Muscle of leg (tissue), 16 donors: ENCODE measurements around the gene LMOD1. TPM values are rescaled to one million over a fixed set of nuclear protein-coding genes. Genes with fewer than 3 reads are reported as not detected.

Experiments
- DNase-seq: peaks from one replicate; pipeline ENCODE4 v3.0.0; 2013
- H3K27ac ChIP-seq: one replicate; pipeline ENCODE4 v1.5.1; 2013; ENCODE audit warnings: mild to moderate bottlenecking, low read length, control low read depth
- H3K27me3 ChIP-seq: one replicate; pipeline ENCODE4 v1.6.1; 2013; ENCODE audit warnings: low read length; ENCODE audit not compliant: control insufficient read depth, insufficient read depth
- H3K36me3 ChIP-seq: one replicate; pipeline ENCODE4 v1.6.1; 2013; ENCODE audit warnings: low read length; ENCODE audit not compliant: control insufficient read depth, insufficient read depth
- H3K4me1 ChIP-seq: one replicate; pipeline ENCODE4 v1.6.1; 2013; ENCODE audit warnings: low read length; ENCODE audit not compliant: control insufficient read depth, insufficient read depth
- H3K4me3 ChIP-seq: one replicate; pipeline ENCODE4 v1.5.1; 2013; ENCODE audit warnings: low read length, control low read depth
- H3K9me3 ChIP-seq: replicated peaks from 2 replicates; pipeline ENCODE4 v1.6.1; 2013; ENCODE audit warnings: low read depth, low read length; ENCODE audit not compliant: control insufficient read depth
- WGBS: methylation state at CpG from one replicate; pipeline ENCODE4 v1.1.5; 2013; ENCODE audit warnings: missing lambda C conversion rate; ENCODE audit not compliant: insufficient coverage; 5-methylcytosine and 5-hydroxymethylcytosine counted together
- long read RNA-seq, 11 donors: transcript quantifications; one replicate each; lab custom pipeline, GENCODE V29; 2026
- polyA plus RNA-seq, 8 donors: library from polyadenylated mRNA; unstranded; fragments of 120-200 nt; gene quantifications; one replicate each; pipeline versions ENCODE4 v1.2.1 to v1.2.3, GENCODE V29; 2013; ENCODE audit warnings: inconsistent platforms in 1 of 8, low replicate concordance in 1 of 8; ENCODE audit not compliant: insufficient read length in 8 of 8, insufficient read depth in 1 of 8
- total RNA-seq: library from RNA; stranded (reverse); fragments of 120-200 nt; gene quantifications from one replicate; pipeline ENCODE4 v1.2.4, GENCODE V29; 2013

LMOD1 gene
- total RNA-seq (48.3 TPM), polyA plus RNA-seq (10 to 100 TPM; 14.0 to 57.6 (median 40.4) TPM)
- long read RNA-seq, donor 1, partial matches to known transcripts, result 12 of 12 reads
- long read RNA-seq, donor 1, other reads (novel, unspliced or antisense), result 0 of 12 reads
- long read RNA-seq, donor 2, partial matches to known transcripts, result 8 of 14 reads
- long read RNA-seq, donor 2, other reads (novel, unspliced or antisense), result 6 of 14 reads
- long read RNA-seq, donor 3, partial matches to known transcripts, result 25 of 25 reads
- long read RNA-seq, donor 3, other reads (novel, unspliced or antisense), result 0 of 25 reads
- long read RNA-seq, donor 4, partial matches to known transcripts, result 12 of 12 reads
- long read RNA-seq, donor 4, other reads (novel, unspliced or antisense), result 0 of 12 reads
- long read RNA-seq, donor 5, partial matches to known transcripts, result 5 of 5 reads
- long read RNA-seq, donor 5, other reads (novel, unspliced or antisense), result 0 of 5 reads
- long read RNA-seq, donor 6, partial matches to known transcripts, result 43 of 43 reads
- long read RNA-seq, donor 6, other reads (novel, unspliced or antisense), result 0 of 43 reads
- long read RNA-seq, donor 7, partial matches to known transcripts, result 14 of 21 reads
- long read RNA-seq, donor 7, other reads (novel, unspliced or antisense), result 7 of 21 reads
- long read RNA-seq, donor 8, partial matches to known transcripts, result 10 of 10 reads
- long read RNA-seq, donor 8, other reads (novel, unspliced or antisense), result 0 of 10 reads
- long read RNA-seq, donor 9, partial matches to known transcripts, result 16 of 26 reads
- long read RNA-seq, donor 9, other reads (novel, unspliced or antisense), result 10 of 26 reads
- long read RNA-seq, donor 10, partial matches to known transcripts, result 19 of 25 reads
- long read RNA-seq, donor 10, other reads (novel, unspliced or antisense), result 6 of 25 reads
- long read RNA-seq, donor 11, partial matches to known transcripts, result 70 of 85 reads
- long read RNA-seq, donor 11, other reads (novel, unspliced or antisense), result 15 of 85 reads

DNA sequence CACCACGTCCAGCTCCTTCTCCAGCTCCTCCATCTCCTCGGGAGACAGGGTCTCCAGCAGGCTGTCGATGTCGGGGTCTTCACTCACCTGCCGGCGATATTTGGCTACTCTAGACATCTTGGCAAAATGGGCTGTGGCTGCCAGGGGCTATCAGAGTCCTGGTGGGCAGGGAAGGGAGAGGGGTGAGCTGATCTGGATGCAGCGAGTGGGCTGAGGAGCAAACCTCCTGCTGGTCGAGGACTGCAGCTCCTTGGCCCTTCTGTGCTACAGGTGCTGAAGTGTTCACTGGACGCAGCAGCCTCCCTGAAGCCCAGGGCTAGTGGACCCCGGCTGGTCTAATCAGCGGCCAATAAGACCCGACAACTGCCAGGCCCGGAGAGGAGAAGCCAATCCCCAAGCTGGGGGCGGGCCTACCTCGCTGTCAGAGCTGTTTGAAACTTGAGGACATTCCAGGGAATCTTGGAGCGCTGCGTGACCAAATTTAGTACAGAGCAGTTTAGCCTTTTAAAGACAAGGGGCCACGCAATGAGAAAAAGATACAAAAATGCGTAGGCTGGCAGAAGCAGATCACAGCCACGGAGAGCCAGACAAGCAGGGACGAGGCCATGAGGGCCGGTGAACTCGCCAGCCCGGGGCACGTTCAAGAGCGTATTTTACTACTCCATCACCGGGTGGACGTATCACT, at the start of gene LMOD1:
Gene LMOD1, minus strand, starts transcription at position 325 of the 685 bp plus-strand sequence. Its CDS starts 208 bp downstream, at position 117.
- Histone ChIP-seq H3K4me1 (peaks cover 31% of the 10 kb centered on the region), H3K27ac (peak within 1 kb of the TSS; percentile 69), H3K36me3 (no peaks in the 10 kb centered on the region), H3K9me3 (no peaks in the 10 kb centered on the region), H3K4me3 (peak within 1 kb of the TSS; percentile 30), H3K27me3 (peaks cover 21% of the 10 kb centered on the region)
- DNase-seq, result peak; percentile 91
- WGBS, result 3% methylated on average over 20 of the region's 28 CpGs

DNA sequence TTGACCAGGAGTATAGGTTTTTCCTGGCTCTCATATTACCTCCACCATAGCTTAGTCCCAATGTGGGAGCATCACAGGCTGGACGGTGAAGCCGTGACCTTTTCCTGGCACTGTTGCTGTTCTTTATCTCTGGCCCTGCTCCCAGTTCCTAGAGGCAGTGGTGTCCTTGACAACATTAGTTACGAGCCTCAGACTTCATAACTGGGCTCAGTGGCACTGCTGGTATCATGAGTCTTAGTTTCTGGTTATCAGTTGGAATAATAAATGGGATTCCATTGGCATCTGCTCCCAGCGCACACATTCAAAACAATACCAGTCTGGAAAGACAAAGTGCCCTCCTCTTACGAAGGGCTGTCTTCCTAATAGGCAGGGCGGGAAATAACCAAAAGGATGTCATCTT, 44.1 kb upstream of the LMOD1 start:
- no peak overlapping the region for H3K27ac ChIP-seq

DNA sequence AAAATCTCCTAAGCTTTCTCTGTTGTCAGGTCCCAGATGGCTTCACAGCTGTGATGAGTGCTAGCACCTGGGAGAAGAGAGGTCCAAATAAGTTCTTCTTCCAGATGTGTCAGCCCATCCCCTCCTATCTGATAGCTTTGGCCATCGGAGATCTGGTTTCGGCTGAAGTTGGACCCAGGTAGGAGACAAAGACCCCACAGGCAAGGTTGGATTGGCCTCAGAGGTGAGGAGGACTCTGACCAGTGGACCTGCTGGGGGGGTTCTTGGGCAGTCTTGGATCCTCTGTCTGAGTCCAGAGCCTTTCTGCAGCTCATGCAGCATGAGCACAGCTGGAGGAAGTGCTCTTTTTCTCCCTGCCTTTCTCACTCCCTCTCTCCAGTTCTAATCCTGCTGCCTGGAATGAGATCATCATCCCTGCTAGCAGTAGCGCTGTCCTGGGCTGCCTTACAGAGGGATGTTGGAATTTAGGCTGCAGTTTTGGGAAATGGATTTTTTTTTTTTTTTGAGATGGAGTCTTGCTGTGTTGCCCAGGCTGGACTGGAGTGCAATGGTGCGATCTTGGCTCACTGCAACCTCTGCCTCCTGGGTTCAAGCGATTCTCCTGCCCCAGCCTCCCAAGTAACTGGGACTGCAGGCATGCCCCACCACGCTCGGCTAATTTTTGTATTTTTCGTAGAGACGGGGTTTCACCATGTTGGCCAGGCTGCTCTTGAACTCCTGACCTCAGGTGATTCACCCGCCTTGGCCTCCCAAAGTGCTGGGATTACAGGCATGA, 43.2 kb upstream of the LMOD1 start:
- Histone ChIP-seq H3K27ac (no peak overlapping the region), H3K4me1 (no peaks in the 10 kb centered on the region), H3K9me3 (no peaks in the 10 kb centered on the region), H3K27me3 (no peaks in the 10 kb centered on the region), H3K4me3 (no peak overlapping the region), H3K36me3 (peaks cover 43% of the 10 kb centered on the region)
- WGBS, result 93% methylated on average over 9 of the region's 10 CpGs
- DNase-seq, result no peak

More for the DNA sequence above, 44.1 kb upstream of the LMOD1 start:
- Histone ChIP-seq H3K9me3 (no peaks in the 10 kb centered on the region), H3K36me3 (peaks cover 46% of the 10 kb centered on the region), H3K4me3 (no peak overlapping the region), H3K27me3 (no peaks in the 10 kb centered on the region), H3K4me1 (no peaks in the 10 kb centered on the region)
- no peak for DNase-seq
- 75% methylated on average over 2 of the region's 6 CpGs for WGBS

DNA sequence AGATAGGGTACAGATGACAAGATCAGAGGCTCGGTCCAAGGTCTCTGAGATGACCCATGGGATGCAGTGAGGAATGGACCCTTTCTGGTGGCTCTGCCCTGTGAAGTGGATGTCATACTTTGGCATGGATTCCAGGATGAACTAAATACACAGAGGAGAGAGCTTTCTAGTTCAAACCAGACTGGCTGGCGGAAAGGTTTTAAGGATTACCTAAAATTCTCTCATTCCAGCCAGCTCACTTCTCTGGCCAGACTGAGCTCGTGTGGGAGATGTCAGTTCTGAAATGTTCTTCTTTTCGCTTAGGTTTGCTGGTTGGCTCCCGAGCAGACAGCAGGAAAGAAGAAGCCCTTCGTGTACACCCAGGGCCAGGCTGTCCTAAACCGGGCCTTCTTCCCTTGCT, 42.3 kb upstream of the LMOD1 start:
- H3K9me3 ChIP-seq, result no peaks in the 10 kb centered on the region
- no peak overlapping the region for H3K27ac ChIP-seq
- DNase-seq, result no peak
- H3K4me3 ChIP-seq, result no peak overlapping the region
- peaks cover 40% of the 10 kb centered on the region for H3K36me3 ChIP-seq
- 69% methylated on average over 3 of the region's 7 CpGs for WGBS
- H3K27me3 ChIP-seq, result no peaks in the 10 kb centered on the region
- H3K4me1 ChIP-seq, result no peaks in the 10 kb centered on the region

DNA sequence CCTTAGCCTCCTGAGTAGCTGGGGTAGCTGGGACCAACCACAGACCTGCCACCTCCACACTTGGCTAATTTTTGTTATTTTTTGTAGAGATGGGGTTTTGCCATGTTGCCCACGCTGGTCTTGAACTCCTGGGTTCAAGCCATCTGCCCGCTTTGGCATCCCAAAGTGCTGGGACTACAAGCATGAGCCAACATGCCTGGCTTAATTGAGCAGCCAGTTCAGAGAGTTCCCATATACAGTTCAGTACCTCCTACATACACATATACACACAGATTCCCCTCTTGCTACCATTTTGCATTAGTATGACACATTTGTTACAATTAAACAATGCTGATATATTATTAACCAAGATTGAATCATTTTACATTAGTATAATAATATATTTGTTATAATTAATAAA, 39.0 kb upstream of the LMOD1 start:
- DNase-seq, result no peak
- H3K9me3 ChIP-seq, result no peaks in the 10 kb centered on the region
- H3K27ac ChIP-seq, result no peak overlapping the region
- peaks cover 18% of the 10 kb centered on the region for H3K36me3 ChIP-seq
- no peaks in the 10 kb centered on the region for H3K27me3 ChIP-seq
- H3K4me3 ChIP-seq, result no peak overlapping the region
- H3K4me1 ChIP-seq, result peaks cover 3% of the 10 kb centered on the region
- 54% methylated on average over 2 of the region's 2 CpGs for WGBS

DNA sequence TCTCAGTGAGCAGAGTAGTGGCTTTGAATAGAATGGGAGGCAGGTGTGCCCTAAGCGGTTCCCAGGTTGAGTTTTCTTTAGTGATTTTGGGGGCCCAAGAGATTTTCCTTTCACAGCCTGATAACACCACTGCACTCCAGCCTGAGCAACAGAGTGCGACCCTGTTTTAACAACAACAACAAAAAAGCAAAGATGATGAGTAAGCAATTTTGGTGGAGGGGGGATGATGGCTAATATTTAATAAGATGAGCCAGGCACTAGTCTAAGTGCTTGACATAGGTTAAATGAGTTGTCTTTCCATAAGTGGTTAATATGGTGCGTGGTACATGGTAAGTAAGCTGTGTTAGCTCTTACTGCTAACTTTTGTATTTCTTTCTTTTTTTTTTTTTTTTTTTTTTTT, 38.1 kb upstream of the LMOD1 start:
- H3K27ac ChIP-seq, result no peak overlapping the region

DNA sequence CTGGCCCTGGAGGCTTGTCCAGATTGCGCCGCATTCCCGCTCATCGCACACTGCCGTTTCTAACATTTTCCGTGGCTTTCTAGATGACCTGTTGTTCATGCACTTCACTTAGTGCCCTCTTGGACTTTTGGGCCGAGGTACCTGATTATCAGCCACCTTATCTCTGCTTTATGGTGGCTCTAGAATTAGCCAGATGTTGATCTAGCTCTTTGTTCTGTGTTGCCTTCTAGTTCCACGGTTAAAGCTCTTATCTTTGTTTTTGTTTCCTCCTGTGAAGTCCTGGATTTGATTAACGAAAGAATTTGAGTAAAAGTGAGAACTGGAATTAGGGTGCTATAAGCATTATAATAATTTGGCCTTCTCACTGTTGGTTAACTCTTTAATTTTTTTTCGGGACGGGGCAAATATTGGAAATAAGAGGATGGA, 37.0 kb upstream of the LMOD1 start:
- no peaks in the 10 kb centered on the region for H3K27me3 ChIP-seq
- H3K9me3 ChIP-seq, result no peaks in the 10 kb centered on the region
- peak overlapping the region; percentile 76 for H3K4me3 ChIP-seq
- H3K4me1 ChIP-seq, result peaks cover 3% of the 10 kb centered on the region
- H3K36me3 ChIP-seq, result peaks cover under 1% of the 10 kb centered on the region
- H3K27ac ChIP-seq, result peak overlapping the region; percentile 81
- DNase-seq, result no peak
- 1% methylated on average over 7 of the region's 11 CpGs for WGBS

More for the DNA sequence above, 38.1 kb upstream of the LMOD1 start:
- peaks cover 11% of the 10 kb centered on the region for H3K36me3 ChIP-seq
- H3K27me3 ChIP-seq, result no peaks in the 10 kb centered on the region
- peaks cover 3% of the 10 kb centered on the region for H3K4me1 ChIP-seq
- H3K9me3 ChIP-seq, result no peaks in the 10 kb centered on the region
- no CpG with 5 or more reads among the region's 3 CpGs for WGBS
- H3K4me3 ChIP-seq, result no peak overlapping the region
- DNase-seq, result no peak

DNA sequence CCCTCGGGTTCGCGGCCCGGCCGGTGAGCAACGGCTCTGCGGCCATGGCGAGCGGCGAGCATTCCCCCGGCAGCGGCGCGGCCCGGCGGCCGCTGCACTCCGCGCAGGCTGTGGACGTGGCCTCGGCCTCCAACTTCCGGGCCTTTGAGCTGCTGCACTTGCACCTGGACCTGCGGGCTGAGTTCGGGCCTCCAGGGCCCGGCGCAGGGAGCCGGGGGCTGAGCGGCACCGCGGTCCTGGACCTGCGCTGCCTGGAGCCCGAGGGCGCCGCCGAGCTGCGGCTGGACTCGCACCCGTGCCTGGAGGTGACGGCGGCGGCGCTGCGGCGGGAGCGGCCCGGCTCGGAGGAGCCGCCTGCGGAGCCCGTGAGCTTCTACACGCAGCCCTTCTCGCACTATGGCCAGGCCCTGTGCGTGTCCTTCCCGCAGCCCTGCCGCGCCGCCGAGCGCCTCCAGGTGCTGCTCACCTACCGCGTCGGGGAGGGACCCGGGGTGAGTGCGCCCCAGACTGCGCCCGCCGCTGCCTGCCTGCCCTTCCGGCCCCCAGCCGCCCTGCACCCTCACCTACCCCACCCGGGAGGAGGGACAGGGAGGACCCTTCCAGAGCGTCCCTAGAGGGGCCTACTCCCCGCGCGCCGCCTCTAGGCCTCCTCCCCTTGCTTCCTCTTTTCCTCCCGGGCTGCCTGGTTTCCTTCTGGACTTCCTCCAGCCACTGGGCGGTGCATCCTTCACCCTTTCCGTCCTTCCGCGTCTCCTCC, 36.5 kb upstream of the LMOD1 start, which contains the start of gene RNPEP:
Gene RNPEP, plus strand, starts transcription at position 26 of the 757 bp plus-strand sequence. Its CDS starts 19 bp downstream, at position 45.
- DNase-seq, result peak; percentile 89

More for the DNA sequence above, 36.5 kb upstream of the LMOD1 start, which contains the start of gene RNPEP:
- no peaks in the 10 kb centered on the region for H3K9me3 ChIP-seq
- H3K4me1 ChIP-seq, result peaks cover 3% of the 10 kb centered on the region
- no peaks in the 10 kb centered on the region for H3K36me3 ChIP-seq
- H3K27ac ChIP-seq, result peak within 1 kb of the TSS; percentile 81
- H3K4me3 ChIP-seq, result peak within 1 kb of the TSS; percentile 76
- WGBS, result under 1% methylated on average over 80 of the region's 80 CpGs
- H3K27me3 ChIP-seq, result no peaks in the 10 kb centered on the region
